Right lobe of liver (tissue), 4 donors: ENCODE measurements around the gene TMCC3.

Source experiments
- POLR2A ChIP-seq: fragments of 450-650 bp; IDR thresholded peaks from one replicate; pipeline ENCODE4 v1.6.1; 2017; ENCODE audit warnings: antibody characterized with exemption, mild to moderate bottlenecking
- TF ChIP-seq, protein P1 (sequence below), 4 donors: fragments of 200-600 bp in 3 of 4; fragments of 450-650 bp in 1 of 4; IDR thresholded peaks; one replicate each; pipeline versions ENCODE4 v1.5.1 to v1.8.0; 2016 to 2022; ENCODE audit warnings: antibody characterized with exemption in 4 of 4, mild to moderate bottlenecking in 2 of 4
- donor health status: DM: no; HTN: no; CAD: no.
- donor health status: DM: no; HTN: no; CAD: no.
- donor health status: DM: no; HTN: yes; CAD: no.

DNA sequence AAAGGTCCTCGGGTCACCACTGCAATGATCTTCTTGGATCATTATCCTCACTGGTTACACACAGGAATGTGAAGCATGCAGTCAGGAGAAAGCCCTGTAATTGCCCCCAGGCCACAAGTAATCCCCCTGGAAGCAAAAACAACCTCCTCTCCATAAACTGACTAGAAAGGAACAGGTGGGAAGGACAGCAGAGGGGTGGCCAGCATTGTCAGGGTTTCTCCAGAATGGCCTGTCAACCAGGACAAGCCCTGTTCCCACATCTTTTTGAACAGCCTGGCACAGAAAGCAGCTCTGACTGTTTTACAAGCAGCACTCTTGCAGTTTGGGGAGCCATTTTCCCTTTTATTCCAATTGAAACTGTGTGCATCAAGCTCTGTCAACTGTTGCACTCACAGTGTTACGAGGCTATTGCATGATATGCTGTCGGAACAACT is 36.1 kb downstream of the TMCC3 start:
- TF ChIP-seq POLR2A, result no peak
- TF ChIP-seq, protein P1, sequence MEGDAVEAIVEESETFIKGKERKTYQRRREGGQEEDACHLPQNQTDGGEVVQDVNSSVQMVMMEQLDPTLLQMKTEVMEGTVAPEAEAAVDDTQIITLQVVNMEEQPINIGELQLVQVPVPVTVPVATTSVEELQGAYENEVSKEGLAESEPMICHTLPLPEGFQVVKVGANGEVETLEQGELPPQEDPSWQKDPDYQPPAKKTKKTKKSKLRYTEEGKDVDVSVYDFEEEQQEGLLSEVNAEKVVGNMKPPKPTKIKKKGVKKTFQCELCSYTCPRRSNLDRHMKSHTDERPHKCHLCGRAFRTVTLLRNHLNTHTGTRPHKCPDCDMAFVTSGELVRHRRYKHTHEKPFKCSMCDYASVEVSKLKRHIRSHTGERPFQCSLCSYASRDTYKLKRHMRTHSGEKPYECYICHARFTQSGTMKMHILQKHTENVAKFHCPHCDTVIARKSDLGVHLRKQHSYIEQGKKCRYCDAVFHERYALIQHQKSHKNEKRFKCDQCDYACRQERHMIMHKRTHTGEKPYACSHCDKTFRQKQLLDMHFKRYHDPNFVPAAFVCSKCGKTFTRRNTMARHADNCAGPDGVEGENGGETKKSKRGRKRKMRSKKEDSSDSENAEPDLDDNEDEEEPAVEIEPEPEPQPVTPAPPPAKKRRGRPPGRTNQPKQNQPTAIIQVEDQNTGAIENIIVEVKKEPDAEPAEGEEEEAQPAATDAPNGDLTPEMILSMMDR (IDR thresholded peaks at IDR 0.05), result no peak
